ENCODE results near the gene GPC5.

Gene GPC5

GRCh38 chr13:92514420-92515125 is 1116.2 kb downstream of the GPC5 start:
- TF ChIP-seq SIN3A (IDR thresholded peaks at IDR 0.05; ENCODE audit: borderline replicate concordance, insufficient read depth, low read length) (no peak), TAF1 (IDR thresholded peaks at IDR 0.05; ENCODE audit: borderline replicate concordance, insufficient read depth, low read length) (no peak), REST (IDR thresholded peaks at IDR 0.05; ENCODE audit: insufficient read depth in 1 of 2, low read depth in 2 of 2, low read length in 2 of 2) (no peak), POLR2AphosphoS5 (IDR thresholded peaks at IDR 0.05; ENCODE audit: low read depth, low read length) (no peak)

- no peak for TF ChIP-seq SIN3A (IDR thresholded peaks at IDR 0.05; ENCODE audit: borderline replicate concordance, insufficient read depth, low read length)
- no peak for TF ChIP-seq POLR2AphosphoS5 (IDR thresholded peaks at IDR 0.05; ENCODE audit: low read depth, low read length)
- TF ChIP-seq TAF1 (IDR thresholded peaks at IDR 0.05; ENCODE audit: borderline replicate concordance, insufficient read depth, low read length) = no peak
- no peak for TF ChIP-seq REST (IDR thresholded peaks at IDR 0.05; ENCODE audit: insufficient read depth in 1 of 2, low read depth in 2 of 2, low read length in 2 of 2)
- TF ChIP-seq FOXP2 (optimal IDR thresholded peaks at IDR 0.05; ENCODE audit: borderline replicate concordance, extremely low read depth, extremely low read length, insufficient read depth) = no peak
Observed at GRCh38 chr13:92530364-92530763, 1131.9 kb downstream of the GPC5 start.

GRCh38 chr13:92535222-92536006 is 1137.0 kb downstream of the GPC5 start:
- TF ChIP-seq POLR2AphosphoS5 (IDR thresholded peaks at IDR 0.05; ENCODE audit: low read depth, low read length) (no peak), TAF1 (IDR thresholded peaks at IDR 0.05; ENCODE audit: borderline replicate concordance, insufficient read depth, low read length) (no peak), SIN3A (IDR thresholded peaks at IDR 0.05; ENCODE audit: borderline replicate concordance, insufficient read depth, low read length) (no peak), REST (IDR thresholded peaks at IDR 0.05; ENCODE audit: insufficient read depth in 1 of 2, low read depth in 2 of 2, low read length in 2 of 2) (no peak), FOXP2 (optimal IDR thresholded peaks at IDR 0.05; ENCODE audit: borderline replicate concordance, extremely low read depth, extremely low read length, insufficient read depth) (no peak)

GRCh38 chr13:92537471-92537870 is 1139.0 kb downstream of the GPC5 start:
- TF ChIP-seq FOXP2 (optimal IDR thresholded peaks at IDR 0.05; ENCODE audit: borderline replicate concordance, extremely low read depth, extremely low read length, insufficient read depth) = no peak
- no peak for TF ChIP-seq SIN3A (IDR thresholded peaks at IDR 0.05; ENCODE audit: borderline replicate concordance, insufficient read depth, low read length)

- no peak for TF ChIP-seq REST (IDR thresholded peaks at IDR 0.05; ENCODE audit: insufficient read depth in 1 of 2, low read depth in 2 of 2, low read length in 2 of 2)
- no peak for TF ChIP-seq SIN3A (IDR thresholded peaks at IDR 0.05; ENCODE audit: borderline replicate concordance, insufficient read depth, low read length)
- no peak for TF ChIP-seq FOXP2 (optimal IDR thresholded peaks at IDR 0.05; ENCODE audit: borderline replicate concordance, extremely low read depth, extremely low read length, insufficient read depth)
- TF ChIP-seq POLR2AphosphoS5 (IDR thresholded peaks at IDR 0.05; ENCODE audit: low read depth, low read length) = no peak
Observed at GRCh38 chr13:92538164-92538563, 1139.7 kb downstream of the GPC5 start.

All from PFSK-1 (cell line).